NCI-H1092 treated with DMSO at 0.1 percent for 48 hours (cell line): ENCODE data around the gene ASPSCR1.

Source experiments
- DNase-seq: peaks from one replicate; lab custom pipeline; 2025; lab: John Stamatoyannopoulos, UW

Gene ASPSCR1

GRCh38 chr17:82055965-82056728, 78.7 kb downstream of the ASPSCR1 start:
- DNase-seq = no peak

- no peak for DNase-seq
Measured at GRCh38 chr17:82056729-82057621, 79.5 kb downstream of the ASPSCR1 start.

- DNase-seq = no peak
Measured at GRCh38 chr17:82058230-82058854, 80.9 kb downstream of the ASPSCR1 start.

- no peak for DNase-seq
Measured at GRCh38 chr17:82058855-82059249, 81.4 kb downstream of the ASPSCR1 start.

GRCh38 chr17:82059272-82060000, 82.0 kb downstream of the ASPSCR1 start:
- no peak for DNase-seq

- DNase-seq = no peak
Measured at GRCh38 chr17:82060001-82060380, 82.6 kb downstream of the ASPSCR1 start.

DNA sequence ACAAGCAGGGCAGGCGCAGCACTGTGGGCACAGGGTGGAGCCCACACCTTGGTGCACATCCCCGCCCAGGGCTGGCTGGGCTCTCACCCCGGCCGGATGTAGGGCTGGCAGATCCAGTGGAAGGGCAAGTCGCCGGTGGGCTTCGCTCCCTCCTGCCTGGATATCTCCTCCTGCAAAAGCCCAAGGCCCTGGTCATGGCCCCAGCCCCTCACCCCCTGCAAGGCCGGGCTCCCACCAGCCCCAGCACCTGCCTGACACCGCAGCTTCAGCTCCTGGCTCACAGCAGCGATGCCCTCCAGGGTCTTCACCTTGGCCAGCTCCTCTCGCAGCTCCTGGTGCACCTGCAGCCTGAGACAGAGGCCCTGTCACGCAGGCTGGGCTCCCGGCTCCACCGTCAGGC, 83.2 kb downstream of the ASPSCR1 start:
- no peak for DNase-seq

DNA sequence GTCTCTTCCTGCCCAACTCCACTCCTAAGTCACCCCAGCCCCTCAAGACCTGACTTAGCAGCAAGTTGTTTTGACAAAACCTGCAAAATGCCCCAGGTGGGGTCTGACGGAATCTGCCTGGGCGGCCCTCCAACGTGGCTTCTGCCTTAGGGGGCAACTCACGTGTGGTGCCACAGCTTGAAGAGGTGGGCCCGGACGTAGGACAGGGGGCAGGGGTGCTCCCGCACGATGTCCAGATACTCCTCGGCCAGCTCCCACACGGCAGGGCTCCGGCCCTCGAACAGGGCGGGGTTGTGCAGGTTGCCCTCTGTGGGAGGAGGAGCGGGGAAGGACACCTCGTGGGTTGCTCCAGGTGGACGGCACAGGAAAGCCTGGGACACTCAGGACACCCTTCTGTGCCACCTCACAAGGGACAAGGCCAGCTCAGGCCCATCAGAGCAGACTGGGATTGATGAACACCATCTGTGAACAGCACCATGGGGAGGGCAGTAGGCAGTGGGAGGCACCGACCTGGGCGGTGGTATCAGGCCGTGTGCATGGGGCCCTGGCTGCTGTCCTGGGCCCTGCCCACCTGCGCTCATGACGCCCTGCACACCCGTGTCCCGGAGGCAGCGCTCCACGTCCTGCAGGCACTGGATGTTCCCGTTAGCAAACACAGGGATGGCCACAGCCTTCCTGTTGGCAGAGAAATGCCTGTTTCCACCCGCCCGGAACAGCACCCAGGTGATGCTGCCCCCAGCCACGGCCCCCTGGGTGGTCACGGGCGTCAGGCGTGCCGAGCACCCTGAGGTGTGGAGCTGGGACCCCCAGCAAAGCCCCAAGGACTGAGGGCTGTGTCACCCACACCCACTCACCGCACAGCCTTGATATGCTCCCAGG, 83.9 kb downstream of the ASPSCR1 start:
- no peak for DNase-seq

- DNase-seq = no peak
Measured at GRCh38 chr17:82062076-82062983, 84.9 kb downstream of the ASPSCR1 start.

GRCh38 chr17:82062984-82063368, 85.5 kb downstream of the ASPSCR1 start:
- DNase-seq = no peak

GRCh38 chr17:82063424-82064415, 86.3 kb downstream of the ASPSCR1 start:
- no peak for DNase-seq

GRCh38 chr17:82064433-82065192, 87.2 kb downstream of the ASPSCR1 start:
- no peak for DNase-seq

DNA sequence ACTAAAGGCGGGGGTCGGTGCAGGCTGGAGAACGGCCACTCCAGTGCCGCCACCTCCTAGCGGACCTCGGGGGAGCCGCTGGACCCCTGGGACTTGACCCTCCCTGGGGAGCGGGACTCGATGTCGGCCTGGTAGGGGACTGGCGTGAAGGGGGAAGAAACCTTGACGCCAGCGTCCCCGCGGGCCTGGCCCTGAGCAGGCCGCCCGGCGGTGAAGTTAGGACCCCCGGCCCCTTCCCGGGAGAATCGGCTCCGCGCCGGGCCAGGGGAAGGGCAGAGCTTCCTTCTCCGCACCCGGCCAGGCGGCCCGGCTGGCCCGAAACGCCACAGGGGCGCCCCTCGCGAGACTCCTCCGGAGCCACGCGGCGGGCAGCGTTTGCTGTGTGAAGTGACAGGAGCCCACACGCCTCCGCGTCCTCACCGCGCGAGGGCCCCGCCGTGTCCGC, 87.8 kb downstream of the ASPSCR1 start:
- no peak for DNase-seq

GRCh38 chr17:82065638-82066303, 88.3 kb downstream of the ASPSCR1 start, which contains the start of gene DUS1L:
Gene DUS1L (minus strand): TSS chr17:82065804. CDS start chr17:82065059, 745 bp downstream.
- peak; percentile 28 for DNase-seq
